Lung (tissue), 12 donors: Measurements from ENCODE around the gene RASL11A. TPM values are rescaled to one million over a fixed set of nuclear protein-coding genes. Genes with fewer than 3 reads are reported as not detected.
A peak's percentile ranks its signal among the peaks of the same experiment; 100 is the strongest.

Source experiments
- ATAC-seq: fragments of 200-7000 bp; cut with Tn5 transposase; one replicate; pipeline ENCODE4 v1.9.1; 2020; ENCODE audit warnings: moderate number of reproducible peaks; ENCODE audit not compliant: insufficient read depth, low FRiP score
- DNase-seq, 3 donors: peaks; one replicate each; pipeline ENCODE4 v3.0.0-alpha.2; 2013 to 2017
- H3K27ac ChIP-seq, 2 donors: one replicate each; pipeline ENCODE4 v1.5.1; 2013; ENCODE audit warnings: mild to moderate bottlenecking in 2 of 2, moderate library complexity in 2 of 2, control low read depth in 1 of 2, inconsistent platforms in 1 of 2, low read depth in 1 of 2, low read length in 1 of 2
- H3K27me3 ChIP-seq, 3 donors: one replicate each; pipeline ENCODE4 v1.5.1; 2013; ENCODE audit warnings: low read length in 2 of 3; ENCODE audit not compliant: control insufficient read depth in 3 of 3, insufficient read depth in 3 of 3
- H3K36me3 ChIP-seq, 4 donors: one replicate each; pipeline ENCODE4 v1.5.1; 2013; ENCODE audit warnings: low read length in 4 of 4, mild to moderate bottlenecking in 1 of 4, moderate library complexity in 1 of 4; ENCODE audit not compliant: control insufficient read depth in 4 of 4, insufficient read depth in 4 of 4
- H3K4me1 ChIP-seq, 5 donors: one replicate each; pipeline ENCODE4 v1.5.1; 2013; ENCODE audit warnings: low read length in 5 of 5, mild to moderate bottlenecking in 2 of 5, moderate library complexity in 1 of 5; ENCODE audit not compliant: control insufficient read depth in 5 of 5, insufficient read depth in 5 of 5
- H3K4me3 ChIP-seq: one replicate; pipeline ENCODE4 v1.5.1; 2013; ENCODE audit warnings: mild to moderate bottlenecking, control low read depth, moderate library complexity
- H3K9ac ChIP-seq, 2 donors: one replicate each; pipeline ENCODE4 v1.5.1; 2013; ENCODE audit warnings: low read length in 2 of 2, control low read depth in 1 of 2; ENCODE audit not compliant: insufficient read depth in 1 of 2
- H3K9me3 ChIP-seq, 4 donors: one replicate each; pipeline ENCODE4 v1.5.1; 2013; ENCODE audit warnings: low read length in 3 of 4, mild to moderate bottlenecking in 1 of 4, moderate library complexity in 1 of 4; ENCODE audit not compliant: control insufficient read depth in 4 of 4, insufficient read depth in 3 of 4
- CTCF ChIP-seq: IDR thresholded peaks from 2 replicates; pipeline ENCODE4 v1.5.1; 2012; ENCODE audit warnings: mild to moderate bottlenecking; ENCODE audit errors: control extremely low read depth, extremely low read depth
- WGBS, 2 donors: extraction: QIAGEN DNeasy Blood & Tissue Kit; methylation state at CpG; one replicate each; pipeline ENCODE4 v1.1.7; 2013; 5-methylcytosine and 5-hydroxymethylcytosine counted together
- polyA plus RNA-seq, 2 donors: library from polyadenylated mRNA; stranded (reverse); fragments of 200-250 nt; gene quantifications; one replicate each; pipeline ENCODE4 v1.2.1, GENCODE V29; 2013
- total RNA-seq, 2 donors: library from RNA; depleted of rRNA in 1 of 2; stranded (reverse); fragments of >200 nt in 1 of 2; gene quantifications; one replicate each; pipeline ENCODE4 v1.2.1, GENCODE V29; 2014 to 2021
- donor health status: control.
- donor health status: control.
- donor health status: Bipolar disorder and iron deficiency.
- donor health status: healthy.
- donor health status: DM: yes; HTN: yes; CAD: no.

The RASL11A gene
- total and polyA plus RNA-seq, 4 donors = 12.1 to 31.5 (median 15.2) TPM

- ATAC-seq = peak; percentile 47
- 67 to 73% methylated on average over 7 of the region's 7 CpGs for WGBS, 2 donors
- Histone ChIP-seq H3K4me1 (no peaks in the 10 kb centered on the region), H3K9ac (no peak overlapping the region), H3K27me3 (no peaks in the 10 kb centered on the region), H3K27ac (no peak overlapping the region), H3K4me3 (no peak overlapping the region), H3K36me3 (no peaks in the 10 kb centered on the region), H3K9me3 (no peaks in the 10 kb centered on the region)
- no peak for DNase-seq
- no peak for TF ChIP-seq CTCF
These were observed 38.9 kb downstream of the RASL11A start for GRCh38 chr13:27309401-27309958.

DNA sequence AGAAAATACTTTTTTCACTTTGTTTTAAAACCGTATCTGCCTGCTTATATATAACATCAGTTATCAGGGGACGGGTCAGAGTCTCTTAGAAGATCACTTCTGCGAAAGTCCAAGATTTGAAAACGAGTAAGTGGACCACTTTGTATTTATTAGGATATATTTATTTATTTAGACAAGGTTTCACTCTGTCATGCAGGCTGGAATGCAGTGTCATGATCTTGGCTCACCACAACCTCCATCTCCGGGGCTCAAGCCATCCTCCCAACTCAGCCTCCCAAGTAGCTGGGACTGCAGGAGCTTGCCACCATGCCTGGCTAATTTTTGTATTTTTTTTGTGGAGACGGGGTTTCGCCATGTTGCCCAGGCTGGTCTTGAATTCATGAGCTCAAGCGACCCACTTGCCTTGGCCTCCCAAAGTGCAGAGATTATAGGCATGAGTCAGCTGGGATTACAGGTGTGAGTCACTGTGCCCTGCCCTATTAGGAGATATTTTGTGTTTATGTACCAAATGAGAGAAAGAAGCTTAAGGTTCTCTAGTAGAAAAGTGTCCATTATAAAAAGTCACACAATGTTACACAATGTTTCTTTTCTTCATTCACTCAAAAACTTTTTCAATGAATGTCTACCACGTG, 39.5 kb downstream of the RASL11A start:
- Histone ChIP-seq H3K27ac (no peak overlapping the region), H3K27me3 (no peaks in the 10 kb centered on the region), H3K9ac (no peak overlapping the region), H3K4me3 (no peak overlapping the region), H3K36me3 (no peaks in the 10 kb centered on the region), H3K4me1 (no peaks in the 10 kb centered on the region), H3K9me3 (no peaks in the 10 kb centered on the region)
- TF ChIP-seq CTCF = no peak
- WGBS, 2 donors = 78 to 87% methylated on average over 9 of the region's 9 CpGs
- ATAC-seq (no peak), DNase-seq (no peak)

- no peaks in the 10 kb centered on the region for H3K9me3 ChIP-seq
- DNase-seq = no peak
- no peak overlapping the region for H3K9ac ChIP-seq
- H3K27me3 ChIP-seq = no peaks in the 10 kb centered on the region
- TF ChIP-seq CTCF = no peak
- H3K36me3 ChIP-seq = no peaks in the 10 kb centered on the region
- H3K4me1 ChIP-seq = no peaks in the 10 kb centered on the region
- no peak for ATAC-seq
- no peak overlapping the region for H3K27ac ChIP-seq
- 32 to 43% methylated on average over 2 of the region's 2 CpGs for WGBS, 2 donors
- no peak overlapping the region for H3K4me3 ChIP-seq
These were observed 40.3 kb downstream of the RASL11A start for GRCh38 chr13:27310946-27311345.
